Right lobe of liver (tissue), 4 donors: ENCODE data around the gene CLN3.

Source experiments
- CTCF ChIP-seq, 4 donors: fragments of 200-600 bp in 3 of 4; fragments of 450-650 bp in 1 of 4; IDR thresholded peaks; one replicate each; pipeline versions ENCODE4 v1.5.1 to v1.8.0; 2016 to 2022; ENCODE audit warnings: antibody characterized with exemption in 4 of 4, mild to moderate bottlenecking in 2 of 4
- POLR2A ChIP-seq: fragments of 450-650 bp; IDR thresholded peaks from one replicate; pipeline ENCODE4 v1.6.1; 2017; ENCODE audit warnings: antibody characterized with exemption, mild to moderate bottlenecking
- donor health status: DM: no; HTN: no; CAD: no.
- donor health status: DM: no; HTN: no; CAD: no.
- donor health status: DM: no; HTN: yes; CAD: no.

- no peak for TF ChIP-seq CTCF (IDR thresholded peaks at IDR 0.05)
- no peak for TF ChIP-seq POLR2A
These were observed 22.4 kb upstream of the CLN3 start for GRCh38 chr16:28514246-28514645.
